Measurements from ENCODE around the gene PCSK7.

GRCh38 chr11:117198613-117199012 is 33.3 kb downstream of the PCSK7 start:
- TF ChIP-seq POLR2A (IDR thresholded peaks at IDR 0.05), result no peak
- no peak for TF ChIP-seq CTCF (IDR thresholded peaks at IDR 0.05 in 4 of 5, conservative IDR thresholded peaks at IDR 0.05 in 1 of 5)
